NCI-H82 treated with DMSO at 0.1 percent for 48 hours (cell line): Measurements from ENCODE around the gene SLC1A1.
A peak's percentile ranks its signal among the peaks of the same experiment; 100 is the strongest.
"Not testable (repeated sequence)": the region's sequence is repeated elsewhere in the genome, so short reads cannot be mapped to it uniquely, and the experiment has no call there.

ENCODE experiments used
- DNase-seq: peaks from one replicate; lab custom pipeline; 2025; ENCODE audit not compliant: unreplicated experiment; lab: John Stamatoyannopoulos, UW

The SLC1A1 gene

DNA sequence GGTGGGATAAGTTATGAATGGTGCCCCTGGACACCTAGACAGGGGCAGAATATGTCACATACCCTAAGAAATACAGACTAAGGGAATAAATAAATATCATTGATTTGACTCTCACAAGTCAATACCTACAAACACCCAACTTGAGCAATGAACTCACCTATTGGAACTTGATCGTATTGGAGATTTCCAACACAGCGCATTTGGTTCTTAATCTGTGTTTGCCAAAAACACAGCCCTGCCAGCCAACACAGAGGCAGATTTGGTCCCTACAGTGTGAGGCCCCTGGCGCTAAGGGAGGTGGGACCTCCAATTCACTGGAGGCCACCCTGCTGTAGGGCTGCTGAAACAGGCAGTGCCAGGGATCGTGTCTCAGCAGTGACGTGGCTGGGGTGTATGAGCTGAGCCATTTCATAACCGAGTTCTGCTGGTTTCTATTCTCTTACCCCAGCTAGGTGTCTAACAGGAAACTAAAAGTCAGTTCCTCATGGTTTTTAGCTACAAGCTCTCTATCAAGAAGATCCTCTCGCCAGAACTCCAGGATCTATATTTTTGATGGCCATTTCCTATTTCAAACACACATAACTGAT lies 84.5 kb downstream of the SLC1A1 start:
- DNase-seq = no peak

DNA sequence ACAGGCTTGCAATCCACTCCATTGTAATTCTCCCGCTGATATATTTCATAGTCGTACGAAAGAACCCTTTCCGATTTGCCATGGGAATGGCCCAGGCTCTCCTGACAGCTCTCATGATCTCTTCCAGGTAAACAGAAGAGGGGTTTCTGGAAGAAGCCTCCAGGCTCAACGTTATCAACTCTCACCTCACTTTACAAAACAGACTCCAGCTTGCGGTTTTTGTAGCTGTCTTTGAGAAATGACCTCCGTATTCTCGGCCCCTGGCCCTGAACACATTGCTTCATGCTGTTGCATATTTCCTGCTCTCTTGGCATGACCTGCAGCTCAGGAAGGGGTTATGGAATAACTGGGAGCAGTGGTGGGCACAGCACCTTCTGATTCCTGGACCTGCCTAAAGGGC lies 85.7 kb downstream of the SLC1A1 start:
- no peak for DNase-seq

DNA sequence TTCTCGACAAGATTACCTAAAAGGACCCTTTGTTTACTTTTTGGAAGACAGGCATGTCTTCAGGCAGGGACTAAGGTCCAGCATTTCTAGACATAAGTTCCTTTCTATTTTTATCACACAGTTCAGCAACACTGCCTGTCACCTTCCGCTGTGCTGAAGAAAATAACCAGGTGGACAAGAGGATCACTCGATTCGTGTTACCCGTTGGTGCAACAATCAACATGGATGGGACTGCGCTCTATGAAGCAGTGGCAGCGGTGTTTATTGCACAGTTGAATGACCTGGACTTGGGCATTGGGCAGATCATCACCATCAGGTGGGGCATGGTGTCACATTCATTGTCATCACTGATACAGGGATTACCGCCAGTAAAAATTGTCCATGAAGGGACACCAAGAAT lies 86.2 kb downstream of the SLC1A1 start:
- DNase-seq = no peak

DNA sequence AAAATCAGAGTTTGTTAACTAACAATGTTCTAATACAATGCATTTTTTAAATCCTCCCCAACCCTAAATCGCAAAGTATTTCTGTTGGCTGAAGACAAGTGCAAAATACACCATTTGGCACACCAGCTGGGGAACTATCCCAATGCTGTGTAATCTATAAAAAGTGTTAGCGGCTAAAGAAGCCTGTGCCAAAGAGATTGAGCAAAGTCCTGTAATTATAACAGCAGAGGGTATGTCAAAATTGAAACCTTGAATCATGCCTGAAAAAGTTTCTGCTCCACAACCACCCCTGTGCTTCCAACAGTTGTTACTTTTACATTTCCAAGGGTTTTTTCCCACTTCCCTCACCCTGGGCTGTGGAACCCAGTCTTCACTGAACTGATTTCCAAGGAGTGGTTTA lies 88.7 kb downstream of the SLC1A1 start:
- DNase-seq = no peak

- no peak for DNase-seq
Measured at GRCh38 chr9:4581035-4581760, 90.9 kb downstream of the SLC1A1 start.

DNA sequence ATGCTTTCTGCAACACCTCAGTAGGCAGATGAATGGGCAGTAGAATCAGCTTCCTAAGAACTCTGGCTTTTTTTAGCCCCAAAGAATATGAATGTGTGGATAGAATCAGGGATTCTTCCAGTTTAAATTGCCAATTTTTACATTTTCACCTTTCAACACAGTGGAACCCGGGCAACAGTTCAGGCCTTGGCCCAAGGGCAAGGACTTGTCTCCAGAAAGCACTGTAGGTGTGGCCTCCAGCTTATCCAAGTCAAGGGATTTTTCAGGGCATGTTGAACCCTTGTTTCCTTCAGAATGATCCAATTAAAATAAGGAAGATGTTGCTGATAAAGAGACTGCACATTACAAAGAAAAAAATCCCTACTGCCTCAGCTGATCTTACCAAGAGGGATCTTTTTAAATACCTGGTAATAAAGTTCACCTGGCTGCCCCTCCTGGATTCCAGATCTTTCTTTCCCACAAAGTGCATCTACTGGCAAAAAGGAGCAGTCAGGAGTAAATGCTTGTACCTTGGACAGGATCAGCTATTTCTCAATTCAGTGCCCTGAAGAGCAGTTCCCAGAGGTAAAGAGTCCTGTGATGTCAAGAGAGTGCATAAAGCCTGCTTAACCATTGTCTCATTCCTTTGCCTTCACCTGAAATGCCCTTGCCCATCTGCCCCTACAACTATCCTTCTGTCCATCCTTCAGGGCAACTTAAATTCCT lies 91.7 kb downstream of the SLC1A1 start:
- DNase-seq = no peak

DNA sequence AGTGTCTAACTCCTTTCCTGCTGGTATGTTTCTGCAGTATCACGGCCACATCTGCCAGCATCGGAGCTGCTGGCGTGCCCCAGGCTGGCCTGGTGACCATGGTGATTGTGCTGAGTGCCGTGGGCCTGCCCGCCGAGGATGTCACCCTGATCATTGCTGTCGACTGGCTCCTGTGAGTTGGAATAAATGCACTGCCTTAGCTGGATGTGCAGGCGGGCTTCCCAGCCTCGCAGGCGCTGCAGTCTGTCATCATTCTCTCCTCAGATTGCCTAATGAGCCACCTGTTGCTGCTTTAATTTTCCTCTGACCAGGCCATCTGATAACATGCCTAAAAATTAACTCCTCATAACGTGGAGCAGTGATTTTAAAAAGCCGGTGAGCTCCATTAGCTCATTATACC lies 92.7 kb downstream of the SLC1A1 start:
- DNase-seq = no peak

DNA sequence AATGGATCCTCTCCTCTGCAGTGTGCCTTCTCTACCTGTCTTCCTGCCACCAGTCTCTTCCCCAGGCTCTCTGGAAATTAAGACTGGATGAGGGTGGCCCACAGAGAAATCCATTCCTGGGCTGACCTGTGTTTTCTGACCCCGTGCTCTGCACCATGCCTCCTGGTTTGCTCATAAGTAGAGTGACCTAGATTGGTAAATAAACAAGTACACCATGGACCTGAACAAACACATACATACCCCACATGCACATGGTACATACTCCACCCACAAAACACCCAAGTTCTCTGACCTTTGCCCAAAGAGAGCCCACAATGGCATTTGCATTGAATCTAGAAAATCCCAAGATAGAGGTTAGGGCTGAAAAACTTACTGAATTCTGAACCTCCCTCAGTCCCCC lies 94.4 kb downstream of the SLC1A1 start:
- no peak for DNase-seq

DNA sequence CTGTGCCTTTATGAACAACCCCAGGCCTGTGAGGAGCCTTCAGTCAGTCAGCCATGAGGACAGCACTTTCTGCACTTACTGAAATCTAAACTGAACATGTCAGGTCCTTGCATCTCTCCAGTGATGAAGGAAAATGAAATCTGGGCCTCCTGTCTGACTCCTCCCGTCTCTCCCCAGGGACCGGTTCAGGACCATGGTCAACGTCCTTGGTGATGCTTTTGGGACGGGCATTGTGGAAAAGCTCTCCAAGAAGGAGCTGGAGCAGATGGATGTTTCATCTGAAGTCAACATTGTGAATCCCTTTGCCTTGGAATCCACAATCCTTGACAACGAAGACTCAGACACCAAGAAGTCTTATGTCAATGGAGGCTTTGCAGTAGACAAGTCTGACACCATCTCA lies 94.9 kb downstream of the SLC1A1 start:
- DNase-seq = no peak

GRCh38 chr9:4588721-4589120 lies 98.5 kb downstream of the SLC1A1 start:
- no peak for DNase-seq

DNA sequence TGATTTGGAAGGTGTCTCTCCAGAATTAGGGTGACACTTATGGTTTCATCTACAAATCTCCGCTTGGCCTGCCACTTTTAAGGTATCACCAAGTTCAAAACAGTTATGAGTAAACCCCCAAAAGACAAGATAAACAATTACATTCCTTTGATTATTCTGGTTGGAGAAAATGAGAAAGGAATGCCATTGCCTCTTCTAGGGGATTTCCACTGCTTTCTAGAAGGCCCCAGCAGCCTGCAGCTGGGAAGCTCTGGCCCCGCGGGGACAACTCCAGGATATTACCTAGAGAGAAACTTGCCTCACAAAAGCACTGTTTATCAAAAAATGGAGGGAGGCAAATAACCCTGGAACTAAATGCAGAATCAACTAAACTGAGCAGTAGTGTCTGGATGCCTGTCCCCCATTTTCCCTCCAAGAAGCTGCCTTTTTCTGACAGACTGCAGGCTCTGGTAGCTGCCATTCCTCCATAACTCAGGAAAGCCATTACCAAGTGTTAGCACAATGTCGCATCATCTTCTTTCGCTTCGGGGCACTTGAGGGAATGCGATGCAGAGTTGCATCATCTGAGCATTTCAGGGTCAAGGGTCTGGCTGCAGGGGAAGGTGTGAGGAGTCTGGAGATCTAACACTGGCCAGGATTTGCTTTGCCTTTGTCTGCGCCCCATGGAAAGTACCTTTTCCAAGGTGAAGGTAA lies 100.3 kb downstream of the SLC1A1 start:
- no peak for DNase-seq

- no peak for DNase-seq
Measured at GRCh38 chr9:4591123-4591500, 100.8 kb downstream of the SLC1A1 start.

- DNase-seq = no peak
Measured at GRCh38 chr9:4592295-4592694, 102.0 kb downstream of the SLC1A1 start.

- no peak for DNase-seq
Measured at GRCh38 chr9:4592886-4593285, 102.6 kb downstream of the SLC1A1 start.

DNA sequence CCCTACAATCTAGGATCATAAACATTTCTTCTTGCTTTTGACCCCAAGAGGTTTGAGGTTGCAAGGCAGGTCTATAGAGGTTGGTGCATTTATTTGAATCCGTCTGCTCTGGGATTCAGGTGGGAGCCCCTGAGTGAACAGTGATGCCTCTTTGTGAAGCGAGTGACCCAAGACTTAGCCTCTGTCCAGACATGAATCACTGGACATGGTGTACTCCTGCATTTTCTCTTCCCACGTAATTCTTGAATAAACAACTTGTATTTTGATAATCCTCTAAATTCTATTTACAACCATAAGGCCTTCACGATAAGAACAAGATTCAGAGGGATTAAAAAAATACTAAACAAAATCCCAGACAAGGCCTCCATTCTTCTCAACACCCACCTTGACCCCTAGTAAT lies 104.3 kb downstream of the SLC1A1 start:
- no peak for DNase-seq

DNA sequence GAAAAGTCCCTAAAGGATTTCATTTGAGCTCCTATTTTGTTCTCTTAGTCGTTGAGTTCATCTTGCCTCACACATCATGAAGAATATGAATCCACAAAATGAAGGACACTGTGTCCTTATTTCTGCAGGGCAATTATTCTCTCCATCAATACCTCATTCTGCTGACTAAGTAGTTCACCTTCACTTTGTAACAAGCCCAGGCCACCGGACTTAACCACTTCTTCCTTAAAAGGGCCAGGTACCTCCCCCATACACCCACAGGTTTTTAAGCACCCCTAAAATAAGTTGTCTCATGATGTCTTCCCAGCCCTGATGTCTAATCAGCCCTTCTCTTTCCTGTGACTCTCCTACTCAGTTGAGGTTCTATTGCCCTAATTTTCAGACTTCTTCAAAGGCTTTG lies 104.7 kb downstream of the SLC1A1 start:
- no peak for DNase-seq

- DNase-seq = no peak
Measured at GRCh38 chr9:4596165-4596922, 106.1 kb downstream of the SLC1A1 start.

GRCh38 chr9:4600368-4600767 lies 110.1 kb downstream of the SLC1A1 start:
- DNase-seq = no peak

DNA sequence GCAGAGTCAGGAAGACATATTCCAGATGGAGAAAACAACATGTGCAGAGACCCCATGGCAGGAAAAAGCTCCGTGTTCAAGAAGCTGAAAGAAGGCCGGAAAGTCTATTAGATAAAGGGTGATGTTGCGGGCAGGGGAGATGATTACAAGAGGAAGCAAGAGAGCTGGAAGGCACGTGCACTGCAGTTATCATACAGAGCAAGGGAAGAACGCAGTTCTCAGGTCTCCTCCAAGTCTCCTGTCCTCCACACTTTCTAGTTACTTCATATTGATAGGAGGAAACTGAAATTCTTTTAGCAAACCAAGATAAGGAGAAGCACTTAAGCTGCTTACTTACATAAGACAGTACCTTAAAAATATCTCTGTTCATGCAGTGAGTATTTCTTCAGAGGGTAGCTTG lies 113.6 kb downstream of the SLC1A1 start:
- DNase-seq = no peak

- peak; percentile 10 for DNase-seq
Measured at GRCh38 chr9:4604678-4605095, 114.4 kb downstream of the SLC1A1 start.

GRCh38 chr9:4606033-4606432 lies 115.8 kb downstream of the SLC1A1 start:
- not testable (repeated sequence) for DNase-seq
